GM21515 (cell line): ENCODE data around the gene UBAP2.

Experiments used
- ATAC-seq: cut with Tn5 transposase; IDR thresholded peaks from one replicate; pipeline ENCODE4 v1.9.1; 2021; ENCODE audit not compliant: unreplicated experiment

The UBAP2 gene

DNA sequence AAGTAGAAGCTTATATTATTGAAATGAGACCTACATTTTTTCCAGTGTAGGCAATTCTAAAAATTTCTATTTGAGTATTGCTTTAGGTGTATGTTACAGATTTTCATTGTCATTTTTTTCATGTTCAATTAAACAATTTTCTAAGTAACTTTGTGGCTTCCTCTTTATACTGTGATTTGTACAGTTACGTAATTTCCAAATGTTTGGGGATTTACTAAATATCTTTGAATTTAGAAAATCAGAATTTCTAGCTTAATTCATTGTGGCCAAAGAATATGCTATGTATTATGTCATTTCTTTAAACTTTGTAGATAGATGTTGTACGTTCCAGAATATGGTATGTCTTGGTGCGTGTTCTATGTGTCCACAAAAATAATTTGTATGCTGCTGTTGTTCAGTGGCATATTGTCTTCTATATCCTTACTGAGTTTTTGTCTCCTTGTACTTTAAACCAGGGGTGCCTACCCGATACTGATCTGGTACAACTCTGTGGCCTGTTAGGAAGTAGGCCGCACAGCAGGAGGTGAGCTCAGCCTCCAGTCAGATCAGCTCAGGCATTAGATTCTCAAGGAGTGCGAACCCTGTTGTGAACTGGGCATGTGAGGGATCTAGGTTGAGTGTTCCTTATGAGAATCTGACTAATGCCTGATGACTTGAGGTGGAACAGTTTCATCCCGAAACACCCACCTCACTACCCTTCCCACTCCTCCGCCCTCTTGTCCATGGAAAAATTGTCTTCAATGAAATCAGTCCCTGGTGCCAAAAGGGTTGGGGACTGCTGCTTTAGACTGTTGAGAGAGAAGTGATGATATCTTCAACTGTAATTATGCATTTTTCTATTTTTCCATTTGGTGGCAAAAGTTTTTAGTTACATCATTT is 168.2 kb downstream of the UBAP2 start:
- no peak for ATAC-seq

- ATAC-seq: no peak
Observed at GRCh38 chr9:33878691-33879366, 169.9 kb downstream of the UBAP2 start.

DNA sequence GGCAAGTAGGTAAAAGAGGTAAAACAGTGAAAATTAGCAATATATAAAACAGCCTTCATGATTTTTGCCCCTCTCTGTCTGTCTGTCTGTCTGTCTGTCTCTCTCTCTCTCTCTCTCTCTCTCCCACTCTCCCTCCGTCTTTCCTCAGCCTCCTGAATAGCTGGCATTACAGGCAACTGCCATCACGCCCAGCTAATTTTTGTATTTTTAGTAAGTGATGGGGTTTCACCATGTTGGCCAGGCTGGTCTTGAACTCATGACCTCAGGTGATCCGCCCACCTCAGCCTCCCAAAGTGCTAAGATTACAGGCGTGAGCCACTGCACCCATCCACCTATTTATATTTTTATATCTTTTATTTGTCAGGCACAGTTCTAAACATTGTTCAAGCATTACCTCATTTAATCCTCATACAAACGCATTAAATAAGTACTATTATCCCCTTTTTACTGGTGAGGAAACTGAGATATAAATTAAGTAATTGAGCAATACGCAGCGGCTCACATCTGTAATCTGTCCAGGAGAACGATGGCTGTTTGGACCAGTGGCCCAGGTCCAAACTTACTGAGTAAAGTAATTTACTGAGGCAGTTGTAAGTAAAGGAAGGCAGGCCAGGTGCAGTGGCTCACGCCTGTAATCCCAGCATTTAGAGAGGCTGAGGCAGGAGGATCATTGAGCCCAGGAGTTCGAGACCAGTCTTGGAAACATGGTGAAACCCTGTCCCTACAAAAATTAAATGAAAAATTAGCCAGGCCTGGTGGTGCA is 170.8 kb downstream of the UBAP2 start:
- no peak for ATAC-seq
